Measurements from ENCODE around the gene EYA2.

EYA2 gene

DNA sequence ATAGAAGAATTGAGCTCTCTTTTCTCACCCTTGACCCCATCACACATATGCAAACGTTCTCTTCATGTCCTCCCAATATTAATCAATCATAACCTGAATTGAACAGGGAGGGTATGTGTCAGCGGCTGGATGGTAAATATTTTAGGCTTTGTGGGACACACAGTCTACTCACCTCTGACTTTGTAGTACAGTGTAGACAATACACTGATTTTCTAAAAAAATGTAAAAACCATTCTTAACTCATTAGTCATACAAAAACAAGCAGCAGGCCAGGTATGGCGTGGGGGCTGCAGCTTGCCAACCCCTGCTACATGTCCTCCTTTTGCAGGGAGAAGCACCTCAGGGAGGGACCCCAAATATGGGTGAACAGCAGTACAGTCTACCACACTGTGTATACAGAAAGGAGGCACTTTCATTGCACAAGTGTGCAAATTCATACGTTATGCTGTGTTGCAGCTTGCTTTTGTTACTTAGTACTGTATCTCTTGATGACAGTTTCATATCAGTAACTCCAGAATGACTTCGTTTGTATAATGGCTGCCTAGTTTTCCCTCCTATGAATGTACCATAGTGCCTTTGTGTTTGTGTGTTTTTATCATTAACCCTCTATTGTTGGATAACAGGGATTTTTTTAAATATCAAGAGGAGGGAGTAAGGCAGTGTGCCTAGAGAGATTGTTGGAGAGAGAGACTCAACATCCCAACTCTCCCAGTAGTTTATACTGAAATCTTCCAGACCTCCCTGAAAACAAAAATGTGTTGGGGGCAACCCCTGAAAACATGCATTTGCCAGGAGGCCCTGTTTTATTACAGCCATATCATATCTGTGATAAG lies 247.5 kb downstream of the EYA2 start:
- DNase-seq (ENCODE audit: low read depth), result no peak

DNA sequence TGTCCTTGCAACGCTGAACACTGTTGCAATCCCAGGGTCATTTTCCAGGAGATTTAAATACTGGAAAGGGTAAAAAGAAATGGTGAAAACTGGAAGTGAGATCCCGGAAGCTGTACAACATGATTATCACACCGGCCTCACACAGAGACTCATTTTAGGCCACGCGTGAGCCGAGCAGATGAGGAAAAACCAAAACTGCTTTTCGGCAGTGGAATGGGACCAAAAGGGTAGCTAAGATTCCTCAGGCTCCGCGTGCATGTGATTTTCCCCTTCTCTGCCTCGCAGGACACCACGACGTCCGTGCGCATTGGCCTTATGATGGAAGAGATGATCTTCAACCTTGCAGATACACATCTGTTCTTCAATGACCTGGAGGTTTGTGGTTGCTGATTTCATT lies 248.1 kb downstream of the EYA2 start:
- DNase-seq (ENCODE audit: low read depth), result no peak

DNA sequence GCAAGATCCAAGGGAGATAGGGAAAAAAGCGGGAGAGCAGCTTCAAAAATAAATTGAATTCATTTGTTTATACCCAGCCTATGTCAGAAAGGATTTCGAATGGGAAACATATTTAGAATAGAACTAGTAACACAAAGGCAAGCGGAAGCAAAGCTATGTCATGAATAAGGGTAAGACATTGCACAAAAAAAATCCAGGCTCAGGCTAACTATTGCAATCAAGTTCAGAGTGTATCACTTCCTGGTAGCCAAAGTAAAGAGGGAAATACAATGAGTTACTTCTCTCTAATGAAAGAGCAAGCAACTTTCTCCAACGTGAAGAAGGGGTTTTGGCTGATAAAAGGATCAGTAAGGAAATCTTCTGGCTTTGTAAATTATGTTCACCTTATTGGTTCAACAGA lies 249.0 kb downstream of the EYA2 start:
- DNase-seq (ENCODE audit: low read depth), result peak; percentile 28

DNA sequence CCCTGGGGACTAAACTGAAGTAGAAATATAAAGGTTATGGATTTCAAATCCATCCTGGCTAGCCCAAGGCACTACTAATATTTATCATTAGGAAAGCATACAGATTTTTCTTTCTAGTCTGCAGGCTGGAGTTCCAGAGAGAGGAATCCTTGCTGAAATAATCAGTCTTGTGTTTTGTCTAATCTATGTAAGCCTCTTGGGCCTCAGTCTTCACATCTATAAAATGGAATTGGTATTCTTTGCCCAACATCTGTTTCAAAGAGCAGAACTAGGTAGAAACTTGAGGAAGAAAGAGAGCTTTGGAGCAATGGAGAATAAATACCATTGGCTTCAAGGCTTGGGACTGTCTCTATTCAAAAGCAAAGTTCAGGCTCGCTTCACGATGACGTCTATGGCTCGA lies 249.8 kb downstream of the EYA2 start:
- no peak for DNase-seq (ENCODE audit: low read depth)

DNA sequence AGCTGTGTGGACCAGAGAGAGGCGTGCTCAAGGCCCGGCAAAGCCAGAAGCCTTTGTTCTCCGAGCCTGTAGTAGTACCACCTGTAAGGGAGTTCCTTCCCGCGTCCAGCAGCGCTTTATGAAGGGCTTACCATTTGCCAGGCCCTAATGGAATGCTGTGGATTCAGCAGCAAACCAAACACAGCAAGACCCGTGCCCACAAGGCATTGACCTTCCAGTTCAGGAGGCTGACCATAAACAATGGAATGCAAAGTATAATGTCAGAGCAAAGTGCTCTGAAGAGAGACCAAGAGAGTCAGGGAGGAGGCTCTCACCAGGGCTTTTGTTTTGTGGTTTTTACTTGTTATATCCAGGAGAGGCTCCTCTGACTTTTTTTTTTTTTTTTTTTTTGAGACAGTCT lies 252.0 kb downstream of the EYA2 start:
- DNase-seq (ENCODE audit: low read depth), result peak; percentile 67

DNA sequence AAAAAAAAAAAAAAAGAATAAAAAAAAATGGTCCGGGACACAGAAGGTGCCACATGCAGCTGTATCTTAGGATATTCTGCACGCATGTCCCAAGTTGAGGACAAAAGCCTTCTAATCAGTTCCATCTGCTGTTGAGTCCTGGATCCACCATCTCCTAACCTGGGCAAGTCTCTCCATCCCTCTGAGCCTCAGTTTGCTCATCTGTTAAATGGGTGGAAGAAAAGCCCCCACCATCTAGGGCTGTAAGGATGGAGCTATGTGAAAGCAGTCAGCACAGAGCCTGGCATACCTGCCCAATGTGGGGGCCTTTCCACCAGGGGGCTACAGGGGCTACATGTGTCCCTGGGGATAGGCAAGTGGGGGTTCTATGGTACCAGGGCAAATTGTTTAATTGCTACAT lies 253.4 kb downstream of the EYA2 start:
- DNase-seq (ENCODE audit: low read depth), result no peak

DNA sequence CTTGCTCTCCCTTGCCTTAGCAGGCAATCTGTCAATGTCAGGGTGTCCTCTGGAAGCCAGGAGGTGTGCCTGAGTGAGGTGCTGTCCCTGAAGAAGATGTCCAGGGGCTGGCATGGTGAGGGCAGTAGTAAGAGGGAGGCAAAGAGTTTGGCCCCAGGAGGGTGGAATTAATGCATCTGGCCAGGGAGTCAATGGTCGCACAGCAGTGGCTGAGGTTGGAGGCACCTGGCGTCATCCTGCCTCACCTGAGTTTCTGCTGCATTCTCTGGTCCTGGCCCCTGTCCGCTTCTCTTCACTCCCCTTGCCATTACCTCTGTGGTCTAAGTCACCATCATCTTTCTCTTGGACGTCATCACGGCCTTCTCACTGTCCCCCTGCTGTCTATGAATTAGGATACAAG lies 255.3 kb downstream of the EYA2 start:
- DNase-seq (ENCODE audit: low read depth), result no peak

DNA sequence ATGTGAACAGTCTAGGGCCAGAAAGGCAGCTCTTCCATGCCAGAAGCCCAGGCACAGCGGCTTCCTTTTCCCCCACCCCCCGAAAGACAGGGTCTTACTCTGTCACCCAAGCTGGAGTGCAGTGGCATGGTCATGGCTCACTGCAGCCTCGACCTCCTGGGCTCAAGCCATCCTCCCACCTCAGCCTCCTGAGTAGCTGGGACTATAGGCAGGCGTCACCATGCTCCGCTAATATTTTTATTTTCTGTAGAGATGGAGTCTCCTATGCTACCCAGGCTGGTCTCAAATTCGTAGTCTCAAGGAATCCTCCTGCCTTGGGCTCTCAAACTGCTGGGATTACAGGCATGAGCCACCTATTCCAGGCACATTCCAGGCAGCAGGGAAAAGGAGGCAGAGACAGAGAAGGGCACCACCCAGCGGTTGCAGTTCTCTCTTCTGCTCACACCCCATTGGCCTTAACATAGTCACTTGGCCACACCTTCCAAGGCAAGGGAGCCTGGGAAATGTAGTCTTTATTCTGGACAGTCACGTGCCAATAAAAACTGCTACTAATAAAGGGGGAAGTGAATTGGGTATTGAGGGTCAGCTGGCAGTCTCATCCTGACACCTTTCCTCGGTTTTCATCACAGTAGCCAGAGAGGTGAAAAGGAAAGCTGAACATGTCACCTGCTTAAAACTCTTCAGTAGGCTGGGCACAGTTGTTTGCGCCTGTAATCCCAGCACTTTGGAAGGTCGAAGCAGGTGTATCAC lies 255.9 kb downstream of the EYA2 start:
- peak; percentile 74 for DNase-seq (ENCODE audit: low read depth)

DNA sequence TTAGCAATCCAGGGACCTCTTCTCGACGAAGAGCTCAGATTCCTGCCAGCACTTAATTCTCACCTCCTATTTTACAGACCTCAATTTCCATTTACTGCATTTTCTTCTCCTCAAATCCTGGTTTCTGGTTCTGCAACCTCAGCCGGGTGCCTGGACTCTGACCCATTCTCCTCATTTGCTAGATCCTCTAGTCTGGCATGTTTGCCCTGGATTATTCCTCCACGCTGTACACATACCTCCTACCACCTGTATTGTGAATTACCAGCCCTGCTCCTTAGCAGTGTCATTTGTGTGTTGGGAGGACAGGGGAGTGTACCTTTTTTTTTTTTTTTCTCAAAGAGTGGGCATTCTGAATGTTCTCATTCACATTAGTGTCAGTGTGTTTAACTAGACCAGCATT lies 257.4 kb downstream of the EYA2 start:
- DNase-seq (ENCODE audit: low read depth), result no peak

DNA sequence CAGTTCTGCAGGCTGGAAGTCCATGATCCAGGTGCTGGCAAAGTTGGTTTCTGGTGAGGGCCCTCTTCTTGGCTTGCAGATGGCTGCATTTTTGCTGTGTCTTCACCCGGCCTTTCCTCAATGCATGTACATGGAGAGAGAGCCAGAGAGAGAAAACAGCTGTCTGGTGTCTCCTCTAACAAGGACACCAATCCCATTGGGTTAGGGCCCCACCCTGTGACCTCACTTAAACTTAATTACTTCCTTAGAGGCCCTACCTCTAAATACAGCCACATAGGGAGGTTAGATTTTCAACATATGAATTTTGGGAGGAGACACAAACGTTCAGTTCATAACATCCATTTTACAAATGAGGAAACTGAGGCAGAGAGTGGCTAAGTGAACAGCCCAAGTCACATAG lies 259.4 kb downstream of the EYA2 start:
- DNase-seq (ENCODE audit: low read depth), result no peak

DNA sequence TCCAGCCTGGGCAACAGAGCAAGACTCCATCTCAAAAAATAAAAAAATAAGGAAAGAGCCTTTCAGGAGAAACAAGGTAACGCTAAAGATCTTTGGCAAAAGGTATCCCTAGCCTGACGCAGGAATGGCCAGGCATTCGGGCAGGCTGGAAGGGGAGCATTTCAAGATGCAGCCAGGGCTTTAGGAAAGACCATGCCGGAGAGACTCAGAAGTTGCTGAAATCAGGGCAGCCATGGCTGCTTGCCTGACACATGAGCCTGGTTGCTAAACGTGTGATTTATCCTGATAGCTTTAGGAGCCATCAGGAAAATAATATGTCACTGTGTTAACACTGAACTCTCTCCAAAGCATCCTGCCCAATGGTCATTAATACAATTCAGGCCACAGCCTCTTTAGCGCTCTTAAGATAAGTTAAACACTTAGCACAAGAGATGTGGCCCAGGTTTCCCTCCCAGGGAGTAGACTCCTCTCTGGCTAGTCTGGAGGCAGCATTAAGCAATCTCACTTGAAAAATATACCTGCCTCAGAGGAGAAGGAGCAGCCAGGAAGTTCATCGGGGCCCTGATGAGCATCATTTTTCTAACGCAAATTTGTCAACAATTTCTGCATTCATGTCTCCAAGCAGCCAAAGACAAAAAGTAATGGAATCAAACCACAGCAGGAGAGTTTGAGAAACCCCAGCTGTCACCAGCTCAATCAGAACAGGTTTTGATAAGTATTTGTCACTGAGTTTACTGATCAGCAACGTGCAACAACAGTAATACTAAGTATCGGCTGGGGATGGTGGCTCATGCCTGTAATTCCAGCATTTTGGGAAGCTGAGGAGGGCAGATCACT lies 261.9 kb downstream of the EYA2 start:
- DNase-seq (ENCODE audit: low read depth), result no peak

DNA sequence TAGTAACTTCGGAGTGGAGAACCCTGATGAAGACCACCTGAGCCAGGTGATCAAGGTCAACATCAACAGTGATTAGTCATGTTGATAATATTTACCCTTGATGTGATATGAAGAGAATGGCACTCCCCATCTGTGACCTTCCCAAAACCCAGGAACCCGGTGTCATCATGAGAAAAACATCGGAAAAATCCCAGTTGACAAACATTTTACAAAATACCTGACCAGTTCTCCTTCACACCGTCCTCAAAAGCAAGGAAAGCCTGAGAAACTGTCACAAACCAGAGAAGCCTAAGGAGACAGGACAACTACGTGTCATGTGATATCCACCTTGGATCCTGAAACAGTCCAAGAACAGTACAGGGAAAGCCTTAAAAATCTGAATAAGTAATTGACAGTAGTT lies 264.5 kb downstream of the EYA2 start:
- no peak for DNase-seq (ENCODE audit: low read depth)

DNA sequence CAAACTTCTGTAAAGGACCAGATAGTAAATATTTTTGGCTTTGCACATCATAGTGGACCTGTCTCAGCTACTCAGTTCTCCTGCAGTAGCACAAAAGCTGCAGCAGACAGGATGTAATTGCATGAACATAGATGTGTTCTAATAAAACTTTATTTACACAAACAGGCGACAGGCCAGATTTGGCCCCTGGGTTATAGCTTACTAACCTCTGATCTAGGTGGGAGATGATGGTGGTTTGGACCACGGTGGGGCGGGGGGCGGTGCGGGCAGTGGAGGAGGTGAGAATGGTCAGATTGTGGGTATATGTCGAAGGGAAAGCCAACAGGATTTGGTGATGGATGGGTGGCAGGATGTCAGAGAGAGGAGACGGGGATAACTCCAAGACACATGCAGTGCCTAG lies 265.6 kb downstream of the EYA2 start:
- no peak for DNase-seq (ENCODE audit: low read depth)

DNA sequence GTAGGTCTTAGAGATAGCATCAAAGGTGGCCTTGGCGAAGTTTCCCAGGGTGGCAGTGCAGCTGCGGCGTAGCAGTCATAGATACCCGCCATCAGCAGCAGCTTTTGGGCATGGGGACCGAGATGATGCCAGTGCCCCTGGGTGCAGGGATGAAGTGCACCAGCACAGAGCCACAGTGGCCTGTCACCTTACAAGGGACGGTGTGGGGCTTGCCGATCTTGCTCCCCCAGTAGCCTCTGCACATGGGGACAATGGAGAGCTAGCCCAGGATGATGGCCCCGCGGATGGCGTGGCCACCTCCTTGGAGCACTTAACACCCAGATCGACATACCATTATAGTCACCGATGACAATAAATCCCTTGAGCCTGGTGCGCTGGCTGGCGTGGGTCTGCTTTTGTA lies 266.3 kb downstream of the EYA2 start:
- DNase-seq (ENCODE audit: low read depth), result no peak

DNA sequence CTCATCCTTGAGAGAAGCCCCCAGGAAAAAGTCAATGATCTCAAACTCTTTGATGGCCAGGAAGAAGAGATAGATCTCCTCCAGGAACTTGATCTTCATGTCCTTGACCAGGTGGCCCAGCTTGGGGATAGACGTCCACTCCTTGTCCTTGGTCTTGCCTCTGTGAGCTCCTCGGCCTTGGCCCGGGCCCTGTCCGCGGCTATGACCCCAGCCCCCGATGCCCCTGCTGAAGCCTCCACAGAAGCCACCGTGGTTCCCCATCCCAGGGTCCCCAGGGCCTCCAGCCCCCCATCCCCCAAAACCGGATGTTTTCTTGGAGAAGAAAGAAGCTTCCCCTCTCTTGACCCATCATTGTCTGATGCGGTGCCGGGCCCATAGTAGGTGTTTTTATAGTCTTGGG lies 266.8 kb downstream of the EYA2 start:
- DNase-seq (ENCODE audit: low read depth), result no peak

DNA sequence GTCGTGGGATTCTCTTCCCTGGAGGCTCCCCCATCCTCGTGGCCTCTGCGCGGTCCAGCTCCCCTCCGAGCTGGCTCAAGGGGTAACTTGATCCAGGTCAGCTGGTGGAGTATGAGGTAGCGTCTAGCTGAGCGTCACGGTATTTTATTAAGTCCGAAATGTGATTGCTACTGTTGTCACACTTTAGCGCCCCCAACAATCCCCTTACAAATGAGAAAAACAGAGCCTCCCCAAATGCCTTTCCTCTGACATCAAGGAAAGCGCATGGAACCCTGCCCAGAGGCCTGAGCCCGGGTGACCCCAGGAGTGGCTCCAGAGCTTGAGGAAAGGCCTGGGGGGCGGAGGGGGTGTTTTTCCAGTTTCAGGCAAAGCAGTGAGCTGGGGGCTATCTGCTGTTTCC lies 269.5 kb downstream of the EYA2 start:
- DNase-seq (ENCODE audit: low read depth), result no peak

DNA sequence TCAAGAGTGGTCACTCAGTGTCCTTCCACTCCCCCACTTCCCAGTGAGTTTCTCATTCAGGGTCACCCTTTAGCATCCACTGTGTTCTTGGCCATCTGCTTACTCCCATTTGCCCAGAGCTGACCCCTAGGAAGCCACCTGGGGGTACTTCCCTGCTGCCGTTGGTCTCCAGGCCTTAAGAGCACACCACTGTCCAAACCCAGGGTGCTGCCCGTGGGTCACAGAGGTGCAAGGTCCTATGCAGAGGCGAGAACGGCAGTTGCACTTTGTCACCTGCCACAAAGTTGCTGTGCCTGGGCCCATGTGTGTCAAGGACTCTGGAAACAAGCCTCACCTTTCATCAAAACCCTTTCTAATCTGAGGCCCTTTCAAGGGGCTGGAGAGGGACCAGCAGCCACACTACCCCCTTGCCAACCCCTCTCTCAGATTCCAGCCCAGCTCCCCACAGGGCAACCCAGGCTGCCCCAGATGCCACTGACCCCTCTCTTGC lies 270.8 kb downstream of the EYA2 start:
- DNase-seq (ENCODE audit: low read depth), result no peak

DNA sequence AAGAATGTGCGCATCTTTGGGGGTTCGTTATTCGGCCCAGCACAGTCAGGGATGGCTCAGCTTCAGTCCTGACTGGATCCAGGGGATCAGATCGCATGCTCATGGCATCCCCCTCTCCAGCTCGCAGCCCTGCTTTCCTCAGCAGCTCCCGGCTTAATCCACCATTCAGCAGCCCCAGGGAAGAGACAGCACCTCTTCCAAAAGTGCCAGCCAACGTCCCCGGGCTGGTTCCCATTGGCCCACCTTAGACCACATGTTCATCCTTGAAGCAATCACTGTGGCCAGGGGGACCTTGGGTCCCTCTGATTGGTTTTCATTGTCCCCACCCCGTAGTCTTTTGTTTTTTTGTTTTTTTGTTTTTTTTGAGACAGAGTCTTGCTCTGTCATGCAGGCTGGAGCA lies 273.2 kb downstream of the EYA2 start:
- DNase-seq (ENCODE audit: low read depth), result no peak

DNA sequence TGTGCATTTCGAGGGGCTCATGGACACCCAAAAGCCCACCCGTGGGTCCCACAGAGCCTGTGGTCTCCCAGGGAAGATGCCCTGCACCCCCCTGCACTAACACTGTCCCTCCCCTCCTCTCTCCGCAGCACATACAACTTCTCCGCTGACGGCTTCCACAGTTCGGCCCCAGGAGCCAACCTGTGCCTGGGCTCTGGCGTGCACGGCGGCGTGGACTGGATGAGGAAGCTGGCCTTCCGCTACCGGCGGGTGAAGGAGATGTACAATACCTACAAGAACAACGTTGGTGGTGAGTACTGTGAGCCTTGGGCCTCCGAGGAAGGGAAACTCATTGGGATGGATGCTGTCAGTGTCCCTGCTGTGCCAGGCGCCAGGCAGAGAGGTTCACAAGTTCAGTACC lies 277.9 kb downstream of the EYA2 start:
- DNase-seq (ENCODE audit: low read depth), result no peak

DNA sequence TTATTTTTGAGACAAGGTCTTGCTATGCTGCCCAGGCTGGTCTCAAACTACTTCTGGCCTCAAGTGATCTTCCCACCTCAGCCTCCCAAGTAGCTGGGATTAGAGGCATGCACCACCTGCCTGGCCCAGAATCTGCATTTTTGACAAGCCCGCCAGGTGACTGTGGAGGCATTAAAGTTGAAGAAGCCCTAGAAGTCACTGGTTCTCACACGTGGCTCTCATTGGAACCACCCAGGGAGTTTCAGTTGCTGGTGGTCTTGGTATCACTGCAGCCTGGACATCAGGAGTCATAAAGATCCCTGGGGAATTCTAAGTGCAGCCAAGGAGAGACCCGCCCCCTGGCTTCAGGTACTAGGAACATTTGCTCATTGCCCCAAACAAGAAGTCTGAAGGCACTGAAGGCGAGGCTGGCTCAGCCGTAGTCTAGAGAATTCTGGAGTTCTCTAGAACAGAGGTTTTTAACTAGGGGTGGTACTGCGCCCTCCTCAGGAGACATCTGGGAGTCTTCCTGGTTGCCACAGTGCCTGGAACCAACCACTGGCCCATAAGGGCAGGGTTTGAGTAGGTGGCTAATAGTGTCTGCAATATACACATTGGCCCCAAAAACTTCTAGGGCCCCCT lies 279.1 kb downstream of the EYA2 start:
- no peak for DNase-seq (ENCODE audit: low read depth)

DNA sequence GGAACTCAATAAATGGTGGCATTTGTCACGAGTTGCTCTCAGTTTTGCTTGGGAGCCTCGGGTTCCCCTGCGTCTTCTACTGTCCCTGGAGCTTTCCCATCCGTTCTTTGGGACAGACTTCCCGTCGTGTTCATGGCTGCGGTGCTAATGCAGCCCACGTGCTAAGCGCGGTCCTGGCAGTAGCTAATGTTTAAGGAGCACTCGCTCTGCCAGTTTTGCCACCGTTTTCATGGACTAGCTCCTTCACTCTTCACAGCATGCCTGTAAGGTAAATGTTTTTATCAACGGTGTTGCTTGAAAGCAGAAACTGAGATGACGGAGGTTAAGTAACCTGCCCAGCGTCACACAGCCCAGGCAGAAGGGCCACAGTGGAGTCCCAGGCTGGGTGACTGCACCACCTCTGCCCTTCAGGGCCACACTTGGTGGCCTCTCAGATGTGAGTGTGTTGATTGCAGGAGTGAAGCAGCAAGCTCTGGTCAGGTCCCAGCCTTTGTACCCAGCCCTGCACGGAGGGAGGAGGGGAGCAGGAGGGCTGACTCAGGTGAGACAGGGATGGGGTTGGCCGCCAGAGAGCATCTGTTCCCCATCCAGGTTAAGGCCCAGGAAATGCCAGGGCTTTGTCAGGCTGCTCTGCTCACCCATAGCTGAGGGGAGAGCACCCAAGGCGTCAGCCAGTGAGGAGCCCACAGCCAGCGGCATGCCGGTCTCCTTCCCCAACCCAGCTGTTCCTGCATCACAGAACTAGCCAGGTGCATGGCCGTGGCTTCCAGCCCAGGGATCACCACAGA lies 280.0 kb downstream of the EYA2 start:
- DNase-seq (ENCODE audit: low read depth), result no peak

Measured in iris pigment epithelial cell (primary cell).